Esophagus muscularis mucosa (tissue), 4 donors: ENCODE measurements around the gene SOX9. TPM values are rescaled to one million over a fixed set of nuclear protein-coding genes. Genes with fewer than 3 reads are reported as not detected.
A peak's percentile ranks its signal among the peaks of the same experiment; 100 is the strongest.
"Not testable (repeated sequence)": the region's sequence is repeated elsewhere in the genome, so short reads cannot be mapped to it uniquely, and the experiment has no call there.

Source experiments
- DNase-seq: peaks from one replicate; pipeline ENCODE4 v3.0.0-alpha.2; 2017; ENCODE audit errors: extremely low spot score
- H3K27ac ChIP-seq, 4 donors: fragments of 200-600 bp; sonication (generic); replicated peaks in 1 of 4; 1 replicate in 3 of 4; 2 replicates in 1 of 4; pipeline ENCODE4 v1.5.1; 2016 to 2019; ENCODE audit warnings: mild to moderate bottlenecking in 1 of 4
- H3K27me3 ChIP-seq, 4 donors: fragments of 200-600 bp; sonication (generic); one replicate each; pipeline versions ENCODE4 v1.5.1 to v1.6.0; 2016 to 2019
- H3K36me3 ChIP-seq, 4 donors: fragments of 200-600 bp; sonication (generic); one replicate each; pipeline ENCODE4 v1.5.1; 2016 to 2019
- H3K4me1 ChIP-seq, 4 donors: fragments of 200-600 bp; sonication (generic); one replicate each; pipeline ENCODE4 v1.5.1; 2016 to 2019
- H3K4me3 ChIP-seq, 4 donors: fragments of 200-600 bp; sonication (generic); 1 replicate in 2 of 4; 2 replicates in 2 of 4; pipeline ENCODE4 v1.5.1; 2016 to 2019; ENCODE audit warnings: mild to moderate bottlenecking in 4 of 4, moderate library complexity in 1 of 4
- H3K9me3 ChIP-seq, 4 donors: fragments of 200-600 bp; sonication (generic); 1 replicate in 3 of 4; 2 replicates in 1 of 4; pipeline ENCODE4 v1.5.1; 2016 to 2019
- EP300 ChIP-seq: sonication (generic); formaldehyde crosslinking; IDR thresholded peaks from one replicate; pipeline ENCODE4 v1.6.1; 2017; ENCODE audit warnings: antibody characterized with exemption
- POLR2A ChIP-seq: fragments of 450-650 bp; IDR thresholded peaks from one replicate; pipeline ENCODE4 v1.6.1; 2017; ENCODE audit warnings: antibody characterized with exemption, moderate library complexity, mild to moderate bottlenecking, low read depth
- POLR2AphosphoS5 ChIP-seq, 2 donors: sonication (generic); formaldehyde crosslinking; IDR thresholded peaks; one replicate each; pipeline ENCODE4 v1.6.1; 2017; ENCODE audit warnings: antibody characterized with exemption in 2 of 2
- WGBS: methylation state at CpG from one replicate; pipeline ENCODE4 v1.1.5; 2018; 5-methylcytosine and 5-hydroxymethylcytosine counted together
- intact Hi-C: fragments of 100-400 bp; cut with DNase I; formaldehyde crosslinking; loops from one replicate; pipeline ENCODE4 v1.15.1; 2023
- total RNA-seq, 4 donors: library from RNA; depleted of rRNA; stranded (reverse); fragments of >200 nt; gene quantifications; one replicate each; pipeline versions ENCODE4 v1.1.0 to v1.2.1, GENCODE V29; 2016
- TF ChIP-seq, protein P1 (sequence below), 3 experiments: fragments of 200-600 bp in 2 of 3; fragments of 450-650 bp in 1 of 3; sonication (generic) in 2 of 3; IDR thresholded peaks; one replicate each; pipeline ENCODE4 v1.5.1; 2017 to 2019; ENCODE audit warnings: antibody characterized with exemption in 3 of 3, mild to moderate bottlenecking in 2 of 3, moderate library complexity in 1 of 3

Gene SOX9
- total RNA-seq, 4 donors from 2014 or later = 1.4 to 3.7 (median 1.9) TPM

DNA sequence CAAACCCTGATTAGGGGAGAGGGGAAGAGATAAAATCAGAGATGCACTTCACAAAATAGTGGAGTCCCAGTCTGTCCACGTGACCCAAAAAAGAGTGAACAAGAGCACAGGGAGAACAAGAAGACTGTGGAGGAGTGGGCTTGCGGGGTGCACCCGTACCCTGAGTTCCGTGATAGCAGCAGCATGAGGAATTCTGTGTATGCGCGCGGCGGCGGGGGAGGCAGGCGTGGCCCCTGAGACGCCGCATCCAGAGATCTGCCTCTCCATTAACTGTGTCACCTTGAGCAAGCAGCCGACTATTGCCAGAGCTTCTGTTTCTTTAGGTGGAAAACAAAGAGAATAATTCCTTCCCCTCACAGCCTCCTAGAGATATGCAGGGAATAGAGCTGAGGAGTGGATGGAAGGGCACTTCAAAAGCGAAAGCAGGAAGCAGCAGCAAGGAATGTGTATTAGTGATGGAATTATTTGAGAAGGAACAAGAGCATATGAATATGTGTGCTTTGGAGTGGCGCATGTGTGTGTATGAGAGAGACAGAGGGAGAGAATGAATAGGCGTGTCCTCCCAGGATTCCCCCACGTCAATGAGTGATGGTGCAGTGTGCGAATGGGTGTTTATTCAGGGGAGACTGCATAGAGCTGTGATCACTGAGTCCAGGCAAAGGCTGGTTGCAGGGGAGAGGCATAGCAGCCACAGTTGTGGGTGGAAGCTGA is 10.4 kb upstream of the SOX9 start:
- intact Hi-C loops = loop anchor here (10.0 kb wide), 1 partner anchor 1476 kb away; no protein-coding TSS in a partner anchor
- H3K9me3 ChIP-seq = no peaks in the 10 kb centered on the region
- peak overlapping the region in 1 of 4 donors; percentile 14 for H3K4me3 ChIP-seq

DNA sequence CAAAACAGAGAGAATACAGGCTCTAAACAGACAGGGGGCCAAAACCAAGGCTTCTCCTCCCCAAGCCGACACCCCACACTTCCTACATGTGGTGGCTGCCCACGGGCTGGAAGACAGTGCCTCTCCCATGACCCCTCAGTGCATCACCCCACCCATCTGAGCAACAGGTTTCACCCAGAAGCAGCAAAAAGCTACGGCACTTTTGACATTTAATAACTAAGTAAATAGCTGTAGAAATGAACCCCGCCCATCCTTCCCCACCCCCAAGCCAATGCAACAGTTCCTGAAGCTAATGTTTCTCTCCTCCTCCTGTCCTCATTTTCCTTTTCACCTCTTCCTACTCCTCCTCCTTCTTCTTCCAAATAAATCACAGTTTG is 9.9 kb upstream of the SOX9 start:
- H3K27me3 ChIP-seq = peaks cover 0 to 78% (median 4%) of the 10 kb centered on the region in 4 donors
- no peaks in the 10 kb centered on the region for H3K9me3 ChIP-seq
- no peaks in the 10 kb centered on the region for H3K36me3 ChIP-seq
- DNase-seq = no peak
- TF ChIP-seq, protein P1, sequence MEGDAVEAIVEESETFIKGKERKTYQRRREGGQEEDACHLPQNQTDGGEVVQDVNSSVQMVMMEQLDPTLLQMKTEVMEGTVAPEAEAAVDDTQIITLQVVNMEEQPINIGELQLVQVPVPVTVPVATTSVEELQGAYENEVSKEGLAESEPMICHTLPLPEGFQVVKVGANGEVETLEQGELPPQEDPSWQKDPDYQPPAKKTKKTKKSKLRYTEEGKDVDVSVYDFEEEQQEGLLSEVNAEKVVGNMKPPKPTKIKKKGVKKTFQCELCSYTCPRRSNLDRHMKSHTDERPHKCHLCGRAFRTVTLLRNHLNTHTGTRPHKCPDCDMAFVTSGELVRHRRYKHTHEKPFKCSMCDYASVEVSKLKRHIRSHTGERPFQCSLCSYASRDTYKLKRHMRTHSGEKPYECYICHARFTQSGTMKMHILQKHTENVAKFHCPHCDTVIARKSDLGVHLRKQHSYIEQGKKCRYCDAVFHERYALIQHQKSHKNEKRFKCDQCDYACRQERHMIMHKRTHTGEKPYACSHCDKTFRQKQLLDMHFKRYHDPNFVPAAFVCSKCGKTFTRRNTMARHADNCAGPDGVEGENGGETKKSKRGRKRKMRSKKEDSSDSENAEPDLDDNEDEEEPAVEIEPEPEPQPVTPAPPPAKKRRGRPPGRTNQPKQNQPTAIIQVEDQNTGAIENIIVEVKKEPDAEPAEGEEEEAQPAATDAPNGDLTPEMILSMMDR (IDR thresholded peaks at IDR 0.05) = no peak
- no peak for TF ChIP-seq EP300
- no peak for TF ChIP-seq POLR2A
- no peak for TF ChIP-seq POLR2AphosphoS5 (IDR thresholded peaks at IDR 0.05)
- intact Hi-C loops = loop anchor here (10.0 kb wide), 1 partner anchor 1476 kb away; no protein-coding TSS in a partner anchor
- peaks cover 0 to 5% (median 3%) of the 10 kb centered on the region in 4 donors for H3K4me1 ChIP-seq
- H3K27ac ChIP-seq = no peak overlapping the region
- no peak overlapping the region for H3K4me3 ChIP-seq
- 42% methylated on average over 4 of the region's 4 CpGs for WGBS

More for the DNA sequence above, 10.4 kb upstream of the SOX9 start:
- no peaks in the 10 kb centered on the region for H3K36me3 ChIP-seq
- peaks cover 0 to 5% (median 0%) of the 10 kb centered on the region in 4 donors for H3K4me1 ChIP-seq
- 67% methylated on average over 18 of the region's 18 CpGs for WGBS
- H3K27me3 ChIP-seq = peaks cover 0 to 75% (median 1%) of the 10 kb centered on the region in 4 donors
- DNase-seq = no peak
- no peak overlapping the region for H3K27ac ChIP-seq
- TF ChIP-seq POLR2A = no peak
- no peak for TF ChIP-seq POLR2AphosphoS5 (IDR thresholded peaks at IDR 0.05)
- TF ChIP-seq EP300 = no peak
- TF ChIP-seq, protein P1 (IDR thresholded peaks at IDR 0.05) = no peak

DNA sequence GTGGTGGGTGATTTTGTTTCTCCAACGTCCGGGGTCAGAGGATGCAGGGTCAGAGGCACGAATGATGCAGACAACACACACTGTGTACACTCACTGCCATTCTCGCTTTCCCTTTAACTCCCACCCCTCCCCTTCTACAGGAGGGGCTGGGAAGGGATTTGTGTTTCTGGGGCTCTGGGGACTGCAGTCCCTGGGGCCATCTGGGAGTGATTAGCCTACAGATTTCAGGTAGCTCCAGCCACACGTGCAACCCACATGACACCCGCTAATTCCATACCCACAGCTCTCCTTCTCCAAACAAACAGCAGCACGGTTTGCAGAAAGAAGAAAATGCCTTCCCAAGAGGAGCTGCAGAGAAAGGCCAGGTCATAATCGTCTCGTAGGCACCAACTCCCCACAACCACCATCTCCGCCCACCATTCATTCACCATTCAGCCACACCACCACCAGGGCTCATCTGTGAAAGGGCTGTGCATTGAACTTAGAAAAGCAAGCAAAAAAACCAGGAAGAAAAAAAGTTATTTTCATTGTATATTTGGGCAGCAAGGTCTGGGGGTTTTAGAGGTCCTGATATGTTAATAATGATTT is 9.4 kb upstream of the SOX9 start:
- intact Hi-C loops = loop anchor here (10.0 kb wide), 1 partner anchor 1477 kb away; no protein-coding TSS in a partner anchor
- Histone ChIP-seq H3K4me1 (peaks cover 0 to 8% (median 5%) of the 10 kb centered on the region in 4 donors), H3K27ac (no peak overlapping the region), H3K9me3 (no peaks in the 10 kb centered on the region), H3K36me3 (no peaks in the 10 kb centered on the region), H3K27me3 (peaks cover 0 to 81% (median 9%) of the 10 kb centered on the region in 4 donors), H3K4me3 (no peak overlapping the region)
- DNase-seq = no peak
- no peak for TF ChIP-seq POLR2AphosphoS5 (IDR thresholded peaks at IDR 0.05)
- TF ChIP-seq EP300 = no peak
- TF ChIP-seq, protein P1 (IDR thresholded peaks at IDR 0.05) = no peak
- TF ChIP-seq POLR2A = no peak
- WGBS = 28% methylated on average over 10 of the region's 10 CpGs

DNA sequence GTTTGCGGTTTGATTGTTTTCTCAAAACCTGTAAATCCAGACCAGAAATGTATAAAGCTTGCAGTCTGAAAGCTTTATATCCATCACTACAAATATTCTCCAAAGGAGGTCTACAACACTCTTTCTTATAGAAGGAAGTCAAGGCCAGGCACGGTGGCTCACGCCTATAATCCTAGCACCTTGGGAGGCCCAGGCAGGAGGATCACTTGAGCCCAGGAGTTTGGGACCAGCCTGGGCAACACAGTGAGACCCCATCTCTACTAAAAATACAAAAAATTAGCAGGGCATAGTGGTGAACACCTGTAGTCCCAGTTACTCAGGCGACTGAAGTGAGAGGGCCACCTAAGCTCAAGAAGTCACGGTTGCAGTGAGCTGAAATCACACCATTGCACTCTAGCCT is 8.9 kb upstream of the SOX9 start:
- H3K36me3 ChIP-seq, H3K27ac ChIP-seq, DNase-seq, H3K9me3 ChIP-seq, H3K4me3 ChIP-seq: not testable (repeated sequence)
- WGBS = 83% methylated on average over 5 of the region's 5 CpGs
- intact Hi-C loops = loop anchor here (10.0 kb wide), 1 partner anchor 1477 kb away; no protein-coding TSS in a partner anchor
- Histone ChIP-seq H3K27me3 (peaks cover 0 to 86% (median 14%) of the 10 kb centered on the region in 4 donors), H3K4me1 (peaks cover 1 to 13% (median 10%) of the 10 kb centered on the region in 4 donors)

DNA sequence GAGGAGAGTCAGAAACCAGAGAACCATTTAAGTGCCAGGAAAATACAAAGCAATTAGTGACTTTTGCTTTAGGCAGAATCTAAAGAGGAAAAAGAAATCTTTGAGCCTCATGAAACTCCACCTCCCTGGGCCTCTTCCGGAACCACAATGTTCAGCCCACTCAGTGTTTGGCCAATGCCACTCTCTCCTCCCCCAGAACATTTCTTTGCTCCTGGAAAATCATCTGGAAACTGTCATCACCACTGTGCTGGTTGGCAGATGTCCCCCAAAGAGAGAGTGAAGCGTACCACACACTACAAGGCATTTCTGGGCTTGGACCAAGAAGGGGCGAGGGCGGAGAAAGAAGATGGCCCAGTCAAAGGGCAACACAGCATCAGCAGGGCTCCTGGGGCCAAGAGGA is 7.1 kb upstream of the SOX9 start:
- Histone ChIP-seq H3K4me3 (no peak overlapping the region), H3K27me3 (peaks cover 5 to 95% (median 31%) of the 10 kb centered on the region in 4 donors)

More for the DNA sequence above, 7.1 kb upstream of the SOX9 start:
- H3K9me3 ChIP-seq = no peaks in the 10 kb centered on the region
- H3K36me3 ChIP-seq = no peaks in the 10 kb centered on the region
- TF ChIP-seq POLR2A = no peak
- no peak for TF ChIP-seq POLR2AphosphoS5 (IDR thresholded peaks at IDR 0.05)
- no peak for TF ChIP-seq EP300
- TF ChIP-seq, protein P1 (IDR thresholded peaks at IDR 0.05) = no peak
- WGBS = 68% methylated on average over 4 of the region's 4 CpGs
- intact Hi-C loops = loop anchor here (10.0 kb wide), 1 partner anchor 1479 kb away; no protein-coding TSS in a partner anchor
- DNase-seq = no peak
- peaks cover 19 to 31% (median 27%) of the 10 kb centered on the region in 4 donors for H3K4me1 ChIP-seq
- H3K27ac ChIP-seq = no peak overlapping the region
